ENCODE data around the gene ALG9.
A peak's percentile ranks its signal among the peaks of the same experiment; 100 is the strongest.

ALG9 gene

GRCh38 chr11:111834432-111835163 is 36.8 kb downstream of the ALG9 start:
- DNase-seq, result no peak

- DNase-seq, result no peak
Measured at GRCh38 chr11:111833524-111833923, 37.9 kb downstream of the ALG9 start.

GRCh38 chr11:111829185-111829968 is 42.0 kb downstream of the ALG9 start:
- DNase-seq, result no peak

GRCh38 chr11:111826322-111826950 is 44.9 kb downstream of the ALG9 start:
- no peak for DNase-seq

- no peak for DNase-seq
Measured at GRCh38 chr11:111823629-111824028, 47.8 kb downstream of the ALG9 start.

- no peak for DNase-seq
Measured at GRCh38 chr11:111823131-111823530, 48.2 kb downstream of the ALG9 start.

- no peak for DNase-seq
Measured at GRCh38 chr11:111819829-111820237, 51.5 kb downstream of the ALG9 start.

GRCh38 chr11:111819161-111819828 is 52.1 kb downstream of the ALG9 start:
- no peak for DNase-seq

GRCh38 chr11:111815489-111815888 is 55.9 kb downstream of the ALG9 start:
- DNase-seq, result no peak

- DNase-seq, result no peak
Measured at GRCh38 chr11:111814557-111815320, 56.6 kb downstream of the ALG9 start.

GRCh38 chr11:111814106-111814505 is 57.3 kb downstream of the ALG9 start:
- DNase-seq, result no peak

GRCh38 chr11:111812211-111812610 is 59.2 kb downstream of the ALG9 start:
- DNase-seq, result no peak

GRCh38 chr11:111811445-111811844 is 59.9 kb downstream of the ALG9 start:
- no peak for DNase-seq

GRCh38 chr11:111808834-111809233 is 62.5 kb downstream of the ALG9 start:
- no peak for DNase-seq

GRCh38 chr11:111808063-111808588 is 63.3 kb downstream of the ALG9 start:
- DNase-seq, result no peak

- DNase-seq, result no peak
Measured at GRCh38 chr11:111807076-111807475, 64.3 kb downstream of the ALG9 start.

GRCh38 chr11:111801135-111801534 is 70.2 kb downstream of the ALG9 start:
- no peak for DNase-seq

GRCh38 chr11:111798279-111798678 is 73.1 kb downstream of the ALG9 start:
- DNase-seq, result no peak

GRCh38 chr11:111797145-111797581 is 74.2 kb downstream of the ALG9 start:
- peak in 1 of 2 donors; percentile 27 for DNase-seq

- no peak for DNase-seq
Measured at GRCh38 chr11:111796696-111797095, 74.7 kb downstream of the ALG9 start.

- DNase-seq, result no peak
Measured at GRCh38 chr11:111795334-111795985, 75.9 kb downstream of the ALG9 start.

- DNase-seq, result no peak
Measured at GRCh38 chr11:111793863-111794262, 77.5 kb downstream of the ALG9 start.

All from CD4-positive, alpha-beta T cell treated with Interleukin-4 for 1 hour (primary cell).